Measurements from ENCODE around the gene FZD7.

FZD7 gene

GRCh38 chr2:202084265-202084664 is 50.6 kb downstream of the FZD7 start:
- Mint-ChIP-seq H3K27me3 (peaks cover 6% of the 10 kb centered on the region), H3K4me3 (no peak overlapping the region), H3K36me3 (no peaks in the 10 kb centered on the region), H3K27ac (no peak overlapping the region), H3K4me1 (no peaks in the 10 kb centered on the region), H3K9me3 (no peaks in the 10 kb centered on the region)
- DNase-seq, result no peak
- CTCF ChIA-PET, result no interaction called here
